ENCODE measurements around the gene PHF2.

- TF ChIP-seq ZNF133 (tag by site-specific recombination; IDR thresholded peaks at IDR 0.05) (no peak), ZNF335 (tag by site-specific recombination; conservative IDR thresholded peaks at IDR 0.05) (no peak), GLI2 (tag by site-specific recombination; IDR thresholded peaks at IDR 0.05; ENCODE audit: borderline replicate concordance, low read depth) (no peak), CTCF (tag by site-specific recombination; IDR thresholded peaks at IDR 0.05) (no peak), ZNF121 (tag by site-specific recombination; IDR thresholded peaks at IDR 0.05) (no peak), ZNF580 (tag by site-specific recombination; IDR thresholded peaks at IDR 0.05) (no peak), GLI4 (tag by site-specific recombination; IDR thresholded peaks at IDR 0.05) (no peak), ZNF138 (tag by site-specific recombination; IDR thresholded peaks at IDR 0.05; ENCODE audit: borderline replicate concordance) (no peak), YY1 (tag by site-specific recombination; IDR thresholded peaks at IDR 0.05) (no peak)
Observed at GRCh38 chr9:93549611-93550010, 26.8 kb upstream of the PHF2 start.

Data from HEK293 (cell line).